Right atrium auricular region (tissue), 2 donors: ENCODE data around the gene CDC34. TPM values are rescaled to one million over a fixed set of nuclear protein-coding genes. Genes with fewer than 3 reads are reported as not detected.

ENCODE experiments used
- DNase-seq: peaks from one replicate; pipeline ENCODE4 v3.0.0-alpha.2; 2019; ENCODE audit warnings: low spot score
- H3K27ac ChIP-seq, 2 donors: fragments of 200-600 bp; sonication (generic); 1 replicate in 1 of 2; 2 replicates in 1 of 2; pipeline ENCODE4 v1.5.1; 2016 to 2019
- H3K27me3 ChIP-seq, 2 donors: fragments of 200-600 bp; sonication (generic); one replicate each; pipeline versions ENCODE4 v1.5.1 to v1.6.0; 2017 to 2019
- H3K36me3 ChIP-seq: fragments of 200-600 bp; sonication (generic); one replicate; pipeline ENCODE4 v1.5.1; 2016
- H3K4me1 ChIP-seq, 2 donors: fragments of 200-600 bp; sonication (generic); one replicate each; pipeline versions ENCODE4 v1.5.1 to v1.6.0; 2017 to 2019
- H3K4me3 ChIP-seq, 2 donors: fragments of 200-600 bp; sonication (generic); 1 replicate in 1 of 2; 2 replicates in 1 of 2; pipeline ENCODE4 v1.5.1; 2017 to 2019; ENCODE audit warnings: mild to moderate bottlenecking in 1 of 2, moderate library complexity in 1 of 2
- H3K9me3 ChIP-seq, 2 donors: fragments of 200-600 bp; sonication (generic); one replicate each; pipeline ENCODE4 v1.5.1; 2019
- CTCF ChIP-seq, 2 donors: fragments of 200-600 bp; sonication (generic); IDR thresholded peaks; one replicate each; pipeline ENCODE4 v1.5.1; 2019; ENCODE audit warnings: antibody characterized with exemption in 2 of 2
- total RNA-seq, 2 donors: library from RNA; depleted of rRNA; stranded (reverse); fragments of >200 nt; gene quantifications; one replicate each; pipeline ENCODE4 v1.1.0, GENCODE V29; 2016

CDC34 gene
- 10 to 100 TPM; 55.8 to 75.0 TPM for total RNA-seq

GRCh38 chr19:531753-532560, at the start of gene CDC34:
TSS of gene CDC34 (plus strand) at chr19:531760. CDS start at chr19:531932, 172 bp downstream.
- Histone ChIP-seq H3K4me3 (peak within 1 kb of the TSS; percentile 97 to 99), H3K4me1 (peaks cover 0 to 33% of the 10 kb centered on the region in 2 donors), H3K27me3 (no peaks in the 10 kb centered on the region), H3K9me3 (no peaks in the 10 kb centered on the region), H3K27ac (peak within 1 kb of the TSS; percentile 95 to 97), H3K36me3 (peaks cover 17% of the 10 kb centered on the region)
- TF ChIP-seq CTCF (IDR thresholded peaks at IDR 0.05), result no peak
- no peak for DNase-seq

GRCh38 chr19:482186-483041, 49.1 kb upstream of the CDC34 start:
- no peak for TF ChIP-seq CTCF (IDR thresholded peaks at IDR 0.05)
- DNase-seq, result no peak
- Histone ChIP-seq H3K4me1 (peaks cover 0 to 5% of the 10 kb centered on the region in 2 donors), H3K4me3 (no peak overlapping the region), H3K9me3 (no peaks in the 10 kb centered on the region), H3K27me3 (no peaks in the 10 kb centered on the region), H3K36me3 (no peaks in the 10 kb centered on the region), H3K27ac (no peak overlapping the region)

- Histone ChIP-seq H3K27ac (no peak overlapping the region), H3K4me1 (peaks cover 0 to 5% of the 10 kb centered on the region in 2 donors), H3K4me3 (no peak overlapping the region), H3K9me3 (no peaks in the 10 kb centered on the region), H3K27me3 (no peaks in the 10 kb centered on the region), H3K36me3 (no peaks in the 10 kb centered on the region)
- no peak for DNase-seq
- no peak for TF ChIP-seq CTCF (IDR thresholded peaks at IDR 0.05)
Measured at GRCh38 chr19:483332-484072, 48.1 kb upstream of the CDC34 start.

- no peaks in the 10 kb centered on the region for H3K36me3 ChIP-seq
- no peak for DNase-seq
- H3K4me3 ChIP-seq, result no peak overlapping the region
- no peaks in the 10 kb centered on the region for H3K9me3 ChIP-seq
- no peak overlapping the region for H3K27ac ChIP-seq
- TF ChIP-seq CTCF (IDR thresholded peaks at IDR 0.05), result no peak
- peaks cover 0 to 8% of the 10 kb centered on the region in 2 donors for H3K4me1 ChIP-seq
- no peaks in the 10 kb centered on the region for H3K27me3 ChIP-seq
Measured at GRCh38 chr19:484494-484893, 47.1 kb upstream of the CDC34 start.

GRCh38 chr19:485077-485476, 46.5 kb upstream of the CDC34 start:
- no peak for DNase-seq
- H3K4me1 ChIP-seq, result peaks cover 0 to 9% of the 10 kb centered on the region in 2 donors
- no peak for TF ChIP-seq CTCF (IDR thresholded peaks at IDR 0.05)
- no peaks in the 10 kb centered on the region for H3K27me3 ChIP-seq
- no peaks in the 10 kb centered on the region for H3K9me3 ChIP-seq
- no peak overlapping the region for H3K4me3 ChIP-seq
- H3K36me3 ChIP-seq, result no peaks in the 10 kb centered on the region
- no peak overlapping the region for H3K27ac ChIP-seq
